Measurements from ENCODE around the gene CAD. TPM values are rescaled to one million over a fixed set of nuclear protein-coding genes. Genes with fewer than 3 reads are reported as not detected.

CAD gene
- total RNA-seq, 2 experiments from 2014 or later: 125 to 127 TPM

- Mint-ChIP-seq H3K27me3 (peaks cover 30% of the 10 kb centered on the region), H3K27ac (no peak overlapping the region), H3K9me3 (no peaks in the 10 kb centered on the region), H3K4me1 (ENCODE audit: low read depth) (no peaks in the 10 kb centered on the region), H3K36me3 (ENCODE audit: low read depth) (no peaks in the 10 kb centered on the region), H3K4me3 (no peak overlapping the region)
- no peak for ATAC-seq
- POLR2A ChIA-PET: no interaction called here
- intact Hi-C loops (cut with micrococcal nuclease): no loop called here
- CTCF ChIA-PET: no interaction called here
- DNase-seq: no peak
- TF ChIP-seq CTCF (IDR thresholded peaks at IDR 0.05): no peak
These were observed 38.0 kb downstream of the CAD start for GRCh38 chr2:27255187-27255586.

- peaks cover 35% of the 10 kb centered on the region for H3K27me3 Mint-ChIP-seq
- CTCF ChIA-PET: interaction anchor here (1.0 kb wide), 1 partner anchor 24 kb away, joined by 4 read pairs; no protein-coding TSS in a partner anchor
- no peaks in the 10 kb centered on the region for H3K9me3 Mint-ChIP-seq
- ATAC-seq: no peak
- H3K36me3 Mint-ChIP-seq (ENCODE audit: low read depth): no peaks in the 10 kb centered on the region
- no peak for DNase-seq
- H3K4me3 Mint-ChIP-seq: no peak overlapping the region
- no peak overlapping the region for H3K27ac Mint-ChIP-seq
- intact Hi-C loops (cut with micrococcal nuclease): no loop called here
- no peaks in the 10 kb centered on the region for H3K4me1 Mint-ChIP-seq (ENCODE audit: low read depth)
- no peak for TF ChIP-seq CTCF (IDR thresholded peaks at IDR 0.05)
- POLR2A ChIA-PET: no interaction called here
These were observed 38.5 kb downstream of the CAD start for GRCh38 chr2:27255660-27256059.

- Mint-ChIP-seq H3K4me3 (no peak overlapping the region), H3K27ac (no peak overlapping the region), H3K4me1 (ENCODE audit: low read depth) (peaks cover 4% of the 10 kb centered on the region), H3K9me3 (no peaks in the 10 kb centered on the region), H3K36me3 (ENCODE audit: low read depth) (no peaks in the 10 kb centered on the region), H3K27me3 (peaks cover 44% of the 10 kb centered on the region)
- CTCF ChIA-PET: interaction anchor here (1.0 kb wide), 1 partner anchor 23 kb away, joined by 4 read pairs; no protein-coding TSS in a partner anchor
- no peak for ATAC-seq
- intact Hi-C loops (cut with micrococcal nuclease): no loop called here
- DNase-seq: no peak
- TF ChIP-seq CTCF (IDR thresholded peaks at IDR 0.05): no peak
- POLR2A ChIA-PET: interaction anchor here (1.0 kb wide), 1 partner anchor 66 kb away, joined by 3 read pairs; the partner anchor contains the start of gene MPV17
These were observed 39.8 kb downstream of the CAD start for GRCh38 chr2:27256855-27257454.

- no peak for TF ChIP-seq CTCF (IDR thresholded peaks at IDR 0.05)
- POLR2A ChIA-PET: interaction anchor here (0.6 kb wide), 1 partner anchor 123 kb away, joined by 3 read pairs; no protein-coding TSS in a partner anchor
- H3K4me3 Mint-ChIP-seq: no peak overlapping the region
- peaks cover 4% of the 10 kb centered on the region for H3K4me1 Mint-ChIP-seq (ENCODE audit: low read depth)
- H3K27ac Mint-ChIP-seq: no peak overlapping the region
- H3K9me3 Mint-ChIP-seq: no peaks in the 10 kb centered on the region
- intact Hi-C loops (cut with micrococcal nuclease): no loop called here
- H3K27me3 Mint-ChIP-seq: peaks cover 46% of the 10 kb centered on the region
- H3K36me3 Mint-ChIP-seq (ENCODE audit: low read depth): no peaks in the 10 kb centered on the region
- CTCF ChIA-PET: interaction anchor here (1.8 kb wide), 1 partner anchor 22 kb away, joined by 3 read pairs; no protein-coding TSS in a partner anchor
- no peak for DNase-seq
- no peak for ATAC-seq
These were observed 40.9 kb downstream of the CAD start for GRCh38 chr2:27258051-27258450.

- ChIA-PET POLR2A (no interaction called here), CTCF (interaction anchor here (1.0 kb wide), 1 partner anchor 18 kb away, joined by 3 read pairs; no protein-coding TSS in a partner anchor)
- no peak for ATAC-seq
- Mint-ChIP-seq H3K27ac (no peak overlapping the region), H3K4me1 (ENCODE audit: low read depth) (peaks cover 24% of the 10 kb centered on the region), H3K9me3 (no peaks in the 10 kb centered on the region), H3K4me3 (peak overlapping the region; percentile 39), H3K36me3 (ENCODE audit: low read depth) (no peaks in the 10 kb centered on the region), H3K27me3 (peaks cover 48% of the 10 kb centered on the region)
- DNase-seq: no peak
- intact Hi-C loops (cut with micrococcal nuclease): no loop called here
- no peak for TF ChIP-seq CTCF (IDR thresholded peaks at IDR 0.05)
These were observed 44.2 kb downstream of the CAD start for GRCh38 chr2:27261241-27261925.
